ENCODE measurements around the gene HECW1. TPM values are rescaled to one million over a fixed set of nuclear protein-coding genes. Genes with fewer than 3 reads are reported as not detected.

The HECW1 gene
- total RNA-seq, 4 donors from 2014 or later: 0.83 to 3.9 (median 2.7) TPM; not detected in 1

DNA sequence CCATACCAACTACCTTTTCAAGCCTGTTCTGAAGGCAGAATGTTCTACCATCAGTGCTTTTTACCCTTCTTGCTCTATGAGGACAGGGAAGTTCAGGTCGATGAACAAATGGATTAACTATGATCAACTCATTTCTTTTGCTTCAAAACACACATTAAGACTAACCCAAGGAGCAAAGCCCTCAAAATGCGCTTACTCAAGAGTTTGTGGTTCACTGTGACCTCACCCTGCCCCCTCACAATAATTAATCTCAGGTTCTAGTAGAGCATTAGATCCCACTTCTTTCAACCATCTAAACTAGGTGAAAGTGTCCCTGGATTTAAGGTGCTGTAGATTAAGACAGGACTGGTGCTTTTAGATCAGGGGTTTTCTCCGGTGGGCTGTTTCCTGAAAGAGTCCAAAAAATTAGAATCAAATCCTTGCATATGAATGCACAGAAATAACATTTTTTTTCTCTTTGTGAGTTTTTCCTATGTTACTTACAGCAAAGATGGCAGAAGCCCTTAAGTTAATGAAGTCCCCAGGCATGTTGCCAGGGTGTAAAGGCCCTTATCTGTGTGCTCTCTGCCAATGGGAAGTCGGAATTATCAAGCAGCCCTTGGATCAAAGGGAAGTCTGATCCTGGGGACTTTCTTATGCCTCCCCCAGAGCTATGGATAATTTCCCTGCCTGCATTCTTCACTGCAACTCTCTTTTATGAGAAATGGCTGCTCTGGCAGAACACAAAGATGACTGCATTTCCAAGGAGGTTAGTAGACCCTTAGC lies 264.9 kb downstream of the HECW1 start:
- Histone ChIP-seq H3K27ac (no peak overlapping the region), H3K4me3 (no peak overlapping the region), H3K9me3 (no peaks in the 10 kb centered on the region), H3K4me1 (no peaks in the 10 kb centered on the region), H3K27me3 (no peaks in the 10 kb centered on the region), H3K36me3 (no peaks in the 10 kb centered on the region)
- no peak for TF ChIP-seq POLR2A (IDR thresholded peaks at IDR 0.05)
- TF ChIP-seq, protein P1, sequence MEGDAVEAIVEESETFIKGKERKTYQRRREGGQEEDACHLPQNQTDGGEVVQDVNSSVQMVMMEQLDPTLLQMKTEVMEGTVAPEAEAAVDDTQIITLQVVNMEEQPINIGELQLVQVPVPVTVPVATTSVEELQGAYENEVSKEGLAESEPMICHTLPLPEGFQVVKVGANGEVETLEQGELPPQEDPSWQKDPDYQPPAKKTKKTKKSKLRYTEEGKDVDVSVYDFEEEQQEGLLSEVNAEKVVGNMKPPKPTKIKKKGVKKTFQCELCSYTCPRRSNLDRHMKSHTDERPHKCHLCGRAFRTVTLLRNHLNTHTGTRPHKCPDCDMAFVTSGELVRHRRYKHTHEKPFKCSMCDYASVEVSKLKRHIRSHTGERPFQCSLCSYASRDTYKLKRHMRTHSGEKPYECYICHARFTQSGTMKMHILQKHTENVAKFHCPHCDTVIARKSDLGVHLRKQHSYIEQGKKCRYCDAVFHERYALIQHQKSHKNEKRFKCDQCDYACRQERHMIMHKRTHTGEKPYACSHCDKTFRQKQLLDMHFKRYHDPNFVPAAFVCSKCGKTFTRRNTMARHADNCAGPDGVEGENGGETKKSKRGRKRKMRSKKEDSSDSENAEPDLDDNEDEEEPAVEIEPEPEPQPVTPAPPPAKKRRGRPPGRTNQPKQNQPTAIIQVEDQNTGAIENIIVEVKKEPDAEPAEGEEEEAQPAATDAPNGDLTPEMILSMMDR (IDR thresholded peaks at IDR 0.05): no peak
- DNase-seq: no peak

DNA sequence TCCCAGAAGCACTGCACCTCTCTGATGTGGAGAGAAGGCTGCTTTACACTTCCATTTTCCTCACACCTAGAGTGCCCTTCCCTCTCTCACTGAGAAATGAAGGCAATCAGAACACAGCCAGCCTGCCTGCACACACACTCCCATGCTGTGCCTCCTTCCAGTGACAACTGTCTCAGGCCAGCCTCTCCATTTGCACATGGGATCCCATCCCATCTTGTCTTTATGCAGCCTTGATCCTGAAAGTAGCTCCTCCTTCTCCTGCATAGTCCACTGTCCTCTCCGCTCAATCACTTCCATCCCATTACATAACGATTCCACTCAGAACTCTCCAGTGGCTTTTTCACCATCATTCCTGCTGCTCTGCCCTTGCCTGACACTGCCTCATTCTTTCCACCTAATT lies 266.8 kb downstream of the HECW1 start:
- no peaks in the 10 kb centered on the region for H3K27me3 ChIP-seq
- no peaks in the 10 kb centered on the region for H3K36me3 ChIP-seq
- DNase-seq: no peak
- TF ChIP-seq POLR2A (IDR thresholded peaks at IDR 0.05): no peak
- TF ChIP-seq, protein P1 (IDR thresholded peaks at IDR 0.05): no peak
- H3K4me3 ChIP-seq: no peak overlapping the region
- no peaks in the 10 kb centered on the region for H3K9me3 ChIP-seq
- no peaks in the 10 kb centered on the region for H3K4me1 ChIP-seq
- H3K27ac ChIP-seq: no peak overlapping the region

DNA sequence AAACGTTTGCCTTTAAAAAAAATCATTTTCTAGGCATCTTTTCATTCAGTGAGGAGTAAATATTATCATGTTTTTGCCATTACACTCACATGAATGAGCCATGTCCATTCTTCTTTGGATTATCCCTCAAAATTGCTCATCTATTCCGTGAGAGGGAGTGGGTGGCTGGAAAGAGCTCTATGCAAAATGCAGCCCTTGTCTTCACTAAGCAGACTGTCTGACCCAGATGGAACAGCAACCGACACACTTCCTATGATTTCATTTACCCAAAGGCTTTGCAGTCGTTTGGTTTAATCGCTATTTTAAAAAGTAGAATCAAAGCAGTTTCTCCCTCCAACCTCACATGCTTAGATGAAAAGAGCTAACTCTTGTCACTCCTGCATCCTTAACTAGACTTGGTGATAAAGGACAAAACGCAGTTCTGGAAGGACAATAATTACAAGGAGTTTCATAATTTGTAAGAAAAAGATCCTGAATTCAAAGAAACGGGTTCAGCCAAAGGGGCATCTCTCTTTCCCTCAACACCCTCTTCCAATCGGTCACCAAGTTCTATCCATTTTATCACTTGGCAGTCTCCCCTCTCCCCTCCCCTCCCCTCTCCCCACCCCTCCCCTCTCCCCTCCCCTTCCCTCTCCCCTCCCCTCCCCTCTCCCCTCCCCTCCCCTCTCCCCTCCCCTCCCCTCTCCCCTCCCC lies 272.3 kb downstream of the HECW1 start:
- TF ChIP-seq POLR2A (IDR thresholded peaks at IDR 0.05): no peak
- TF ChIP-seq, protein P1 (IDR thresholded peaks at IDR 0.05): no peak
- DNase-seq: no peak

DNA sequence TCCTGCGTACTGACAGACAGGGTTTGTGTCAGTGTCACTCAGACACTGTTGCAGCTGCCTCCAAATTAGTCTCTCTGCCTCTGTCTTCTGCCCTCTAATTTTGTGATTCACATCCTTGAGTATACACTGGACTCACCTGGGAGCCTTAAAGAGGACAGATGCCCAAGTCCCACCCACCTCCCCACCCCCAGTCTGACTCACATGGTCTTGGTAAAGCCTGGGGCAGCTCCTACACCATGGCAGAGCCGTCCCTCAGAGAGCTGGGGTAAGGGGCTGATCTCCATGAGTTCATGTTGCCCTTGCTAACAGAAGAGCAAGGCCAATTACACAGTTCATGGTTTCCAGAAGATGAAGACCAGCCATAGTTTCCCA lies 272.8 kb downstream of the HECW1 start:
- no peak overlapping the region for H3K4me3 ChIP-seq

More for the DNA sequence above, 272.3 kb downstream of the HECW1 start:
- H3K27me3 ChIP-seq: no peaks in the 10 kb centered on the region
- H3K4me1 ChIP-seq: no peaks in the 10 kb centered on the region
- H3K4me3 ChIP-seq: no peak overlapping the region
- no peaks in the 10 kb centered on the region for H3K36me3 ChIP-seq
- H3K27ac ChIP-seq: no peak overlapping the region
- no peaks in the 10 kb centered on the region for H3K9me3 ChIP-seq

DNA sequence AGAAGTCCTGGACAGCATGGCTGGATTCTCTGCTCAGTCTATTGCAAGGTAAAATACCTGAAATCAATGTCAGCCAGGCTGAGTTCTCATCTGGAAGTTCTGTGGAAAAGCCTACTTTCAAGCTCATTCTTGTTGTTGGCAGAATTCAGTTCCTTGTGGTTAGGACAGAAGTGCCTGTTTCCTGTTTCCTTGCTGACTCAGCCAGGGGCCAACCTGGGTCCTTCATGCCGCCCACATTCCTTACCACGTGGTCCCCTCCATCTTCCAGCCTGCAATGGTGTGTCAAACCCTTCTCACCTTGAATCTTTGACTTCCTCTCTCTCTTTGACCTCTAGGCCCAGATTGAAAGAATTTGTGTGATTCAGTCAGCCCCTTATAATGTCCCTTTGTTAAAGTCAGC lies 273.4 kb downstream of the HECW1 start:
- TF ChIP-seq POLR2A (IDR thresholded peaks at IDR 0.05): no peak
- TF ChIP-seq, protein P1 (IDR thresholded peaks at IDR 0.05): no peak
- H3K27me3 ChIP-seq: no peaks in the 10 kb centered on the region
- no peak overlapping the region for H3K27ac ChIP-seq
- DNase-seq: no peak
- no peaks in the 10 kb centered on the region for H3K9me3 ChIP-seq
- no peaks in the 10 kb centered on the region for H3K4me1 ChIP-seq
- H3K4me3 ChIP-seq: no peak overlapping the region
- no peaks in the 10 kb centered on the region for H3K36me3 ChIP-seq

More for the DNA sequence above, 272.8 kb downstream of the HECW1 start:
- no peaks in the 10 kb centered on the region for H3K27me3 ChIP-seq
- no peak overlapping the region for H3K27ac ChIP-seq
- H3K9me3 ChIP-seq: no peaks in the 10 kb centered on the region
- TF ChIP-seq POLR2A (IDR thresholded peaks at IDR 0.05): no peak
- TF ChIP-seq, protein P1 (IDR thresholded peaks at IDR 0.05): no peak
- no peaks in the 10 kb centered on the region for H3K36me3 ChIP-seq
- no peaks in the 10 kb centered on the region for H3K4me1 ChIP-seq
- no peak for DNase-seq
